Measurements from ENCODE around the gene EEF1G.
"Not testable (repeated sequence)": the region's sequence is repeated elsewhere in the genome, so short reads cannot be mapped to it uniquely, and the experiment has no call there.

The EEF1G gene

GRCh38 chr11:62573592-62574362, at the start of gene EEF1G:
Gene EEF1G (minus strand): TSS chr11:62573891. CDS start chr11:62573842, 49 bp downstream.
- peak within 1 kb of the TSS; percentile 100 for H3K4me3 ChIP-seq (ENCODE audit: low read depth, low read length)
- TF ChIP-seq, protein P1, sequence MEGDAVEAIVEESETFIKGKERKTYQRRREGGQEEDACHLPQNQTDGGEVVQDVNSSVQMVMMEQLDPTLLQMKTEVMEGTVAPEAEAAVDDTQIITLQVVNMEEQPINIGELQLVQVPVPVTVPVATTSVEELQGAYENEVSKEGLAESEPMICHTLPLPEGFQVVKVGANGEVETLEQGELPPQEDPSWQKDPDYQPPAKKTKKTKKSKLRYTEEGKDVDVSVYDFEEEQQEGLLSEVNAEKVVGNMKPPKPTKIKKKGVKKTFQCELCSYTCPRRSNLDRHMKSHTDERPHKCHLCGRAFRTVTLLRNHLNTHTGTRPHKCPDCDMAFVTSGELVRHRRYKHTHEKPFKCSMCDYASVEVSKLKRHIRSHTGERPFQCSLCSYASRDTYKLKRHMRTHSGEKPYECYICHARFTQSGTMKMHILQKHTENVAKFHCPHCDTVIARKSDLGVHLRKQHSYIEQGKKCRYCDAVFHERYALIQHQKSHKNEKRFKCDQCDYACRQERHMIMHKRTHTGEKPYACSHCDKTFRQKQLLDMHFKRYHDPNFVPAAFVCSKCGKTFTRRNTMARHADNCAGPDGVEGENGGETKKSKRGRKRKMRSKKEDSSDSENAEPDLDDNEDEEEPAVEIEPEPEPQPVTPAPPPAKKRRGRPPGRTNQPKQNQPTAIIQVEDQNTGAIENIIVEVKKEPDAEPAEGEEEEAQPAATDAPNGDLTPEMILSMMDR (IDR thresholded peaks at IDR 0.05; ENCODE audit: low read depth, low read length): no peak

DNA sequence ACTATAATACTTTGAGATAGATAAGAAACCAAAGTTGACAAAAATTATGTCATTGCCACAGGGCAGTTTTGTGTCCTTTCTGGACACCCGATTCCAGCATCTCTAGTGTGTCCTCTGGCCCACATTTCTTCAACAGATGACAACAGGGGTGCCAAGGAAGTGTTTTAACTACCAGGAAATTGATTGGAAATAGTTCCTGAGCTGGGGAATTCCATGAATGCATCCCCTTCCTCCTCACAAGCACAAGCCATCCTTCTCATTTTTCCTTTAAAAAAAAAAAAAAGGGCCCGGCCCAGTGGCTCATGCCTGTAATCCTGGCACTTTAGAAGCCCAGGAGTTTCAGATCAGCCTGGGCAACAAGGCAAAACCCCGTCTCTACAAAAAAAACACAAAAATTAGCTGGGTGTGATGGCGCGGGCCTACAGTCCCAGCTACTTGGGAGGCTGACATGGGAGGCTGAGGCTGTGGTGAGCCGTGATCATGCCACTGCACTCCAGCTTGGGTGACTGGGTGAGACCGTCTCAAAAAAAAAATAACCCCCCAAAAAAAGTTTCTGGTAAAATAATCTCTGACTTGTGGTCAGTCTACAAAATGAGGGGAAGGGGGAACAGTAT, 48.9 kb upstream of the EEF1G start:
- no peak overlapping the region for H3K4me3 ChIP-seq (ENCODE audit: low read depth, low read length)
- TF ChIP-seq, protein P1 (IDR thresholded peaks at IDR 0.05; ENCODE audit: low read depth, low read length): no peak

- H3K4me3 ChIP-seq (ENCODE audit: low read depth, low read length): peak within 1 kb of the TSS; percentile 85
- TF ChIP-seq, protein P1 (IDR thresholded peaks at IDR 0.05; ENCODE audit: low read depth, low read length): no peak
These were observed 48.1 kb upstream of the EEF1G start, which contains the start of gene B3GAT3 for GRCh38 chr11:62621567-62622470. Gene B3GAT3 (minus strand): TSS chr11:62621986. CDS start chr11:62621947, 39 bp downstream.

DNA sequence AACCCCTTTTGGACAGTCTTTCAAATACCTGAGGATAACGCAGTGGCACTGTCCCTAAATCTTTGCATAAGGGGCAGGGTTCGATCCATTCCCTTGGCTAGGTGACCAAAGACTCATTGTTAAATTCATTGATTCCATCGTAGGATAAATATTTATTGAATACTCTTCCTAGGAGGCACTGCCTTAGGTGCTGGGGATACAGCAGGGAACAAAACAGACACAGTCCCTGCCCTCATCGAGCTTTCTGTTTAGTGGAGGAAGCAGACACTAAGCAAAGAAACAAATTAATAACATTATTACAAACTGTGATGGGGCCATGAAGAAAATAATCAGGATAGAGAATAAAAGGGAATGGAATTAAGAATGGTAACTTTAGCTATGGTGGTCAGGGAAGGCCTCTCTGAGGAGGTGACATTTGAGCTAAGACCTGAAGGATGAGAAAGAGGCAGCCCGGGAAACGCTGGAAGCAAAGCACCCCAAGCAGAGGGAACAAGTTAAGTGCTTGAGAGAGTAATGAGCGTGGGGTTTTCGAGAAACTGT, 47.4 kb upstream of the EEF1G start:
- peak overlapping the region; percentile 85 for H3K4me3 ChIP-seq (ENCODE audit: low read depth, low read length)
- TF ChIP-seq, protein P1 (IDR thresholded peaks at IDR 0.05; ENCODE audit: low read depth, low read length): no peak

- H3K4me3 ChIP-seq (ENCODE audit: low read depth, low read length): not testable (repeated sequence)
These were observed 43.3 kb upstream of the EEF1G start for GRCh38 chr11:62616957-62617356.

DNA sequence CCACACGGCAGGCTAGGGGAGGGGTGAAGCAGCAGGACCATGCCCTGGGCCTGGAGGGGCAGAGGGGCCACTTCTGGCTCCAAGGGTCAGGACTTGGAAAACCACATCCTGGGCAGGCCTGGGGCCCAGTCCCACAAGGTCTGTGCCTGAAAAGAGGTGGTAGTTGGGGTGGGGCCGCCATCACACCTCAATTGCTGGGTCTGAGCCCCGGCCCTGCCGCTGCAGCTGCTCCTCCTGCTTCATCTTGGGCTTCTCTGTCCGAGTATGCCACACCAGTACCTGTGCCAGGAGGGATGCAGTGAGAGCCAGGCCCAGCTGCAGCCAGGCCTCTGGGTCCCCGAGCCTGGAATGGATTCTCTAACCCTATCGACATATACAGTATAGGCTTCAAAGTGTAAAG, 41.8 kb upstream of the EEF1G start:
- TF ChIP-seq, protein P1 (IDR thresholded peaks at IDR 0.05; ENCODE audit: low read depth, low read length): no peak
- H3K4me3 ChIP-seq (ENCODE audit: low read depth, low read length): no peak overlapping the region

DNA sequence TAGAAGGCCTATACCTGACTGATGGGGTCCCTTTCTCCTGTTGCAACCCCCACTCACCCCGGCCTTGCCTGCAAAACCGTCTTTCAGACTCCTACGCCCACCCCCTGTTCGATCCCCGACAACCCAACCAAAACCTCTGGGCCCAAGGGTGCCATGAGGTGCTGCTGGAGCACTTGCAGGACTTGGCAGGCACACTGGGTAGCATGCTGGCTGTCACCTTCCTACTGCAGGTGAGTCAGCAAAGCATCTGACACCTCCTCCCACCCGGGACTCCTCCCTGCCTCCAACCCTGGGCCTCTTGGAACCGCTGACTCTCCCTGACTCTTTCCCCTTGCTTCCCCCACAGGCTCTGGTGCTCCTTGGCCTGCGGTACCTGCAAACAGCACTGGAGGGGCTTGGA, 40.6 kb upstream of the EEF1G start:
- TF ChIP-seq, protein P1 (IDR thresholded peaks at IDR 0.05; ENCODE audit: low read depth, low read length): no peak
- no peak overlapping the region for H3K4me3 ChIP-seq (ENCODE audit: low read depth, low read length)

All from WI38 (cell line).